ENCODE measurements around the gene VTI1A.
"Not testable (repeated sequence)": the region's sequence is repeated elsewhere in the genome, so short reads cannot be mapped to it uniquely, and the experiment has no call there.

Gene VTI1A

DNA sequence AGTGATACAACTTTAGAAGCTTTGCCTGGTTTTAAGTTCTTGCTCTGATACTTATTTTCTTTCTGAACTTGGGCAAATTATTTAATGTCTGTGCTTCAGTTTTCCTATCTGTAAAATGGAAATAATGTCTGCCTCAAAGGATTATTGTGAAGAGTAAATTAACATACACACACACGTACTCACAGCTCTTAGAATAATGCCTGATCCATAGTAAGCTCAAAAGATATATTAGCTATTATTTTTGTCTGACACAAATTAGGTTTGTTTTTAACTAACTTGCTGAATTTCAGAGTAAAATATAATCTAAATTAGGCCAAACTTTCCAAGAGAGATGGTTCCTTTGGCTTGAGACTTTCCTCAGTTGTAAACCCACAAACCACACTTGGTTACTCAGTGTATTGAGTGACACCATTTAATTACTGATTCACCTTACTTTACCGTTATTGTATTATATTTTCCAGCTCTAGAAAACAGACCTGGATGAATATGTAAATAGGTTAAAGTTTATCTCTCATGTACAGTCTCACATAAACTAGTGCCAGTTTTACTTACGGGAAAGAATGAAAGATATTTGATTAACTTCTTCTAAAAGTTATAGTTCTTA lies 50.4 kb downstream of the VTI1A start:
- H3K27me3 ChIP-seq (ENCODE audit: insufficient read depth, low read length) = no peaks in the 10 kb centered on the region
- H2AFZ ChIP-seq (ENCODE audit: low read depth, low read length) = no peak overlapping the region
- H3K9me3 ChIP-seq (ENCODE audit: low read length) = no peaks in the 10 kb centered on the region
- H3K4me1 ChIP-seq (ENCODE audit: insufficient read depth, low read length) = no peaks in the 10 kb centered on the region
- no peaks in the 10 kb centered on the region for H3K36me3 ChIP-seq (ENCODE audit: insufficient read depth, low read length)
- no peak overlapping the region for H3K4me3 ChIP-seq (ENCODE audit: low read length)

GRCh38 chr10:112498806-112499205 lies 51.8 kb downstream of the VTI1A start:
- no peaks in the 10 kb centered on the region for H3K4me1 ChIP-seq (ENCODE audit: insufficient read depth, low read length)
- H3K9me3 ChIP-seq (ENCODE audit: low read length) = no peaks in the 10 kb centered on the region

DNA sequence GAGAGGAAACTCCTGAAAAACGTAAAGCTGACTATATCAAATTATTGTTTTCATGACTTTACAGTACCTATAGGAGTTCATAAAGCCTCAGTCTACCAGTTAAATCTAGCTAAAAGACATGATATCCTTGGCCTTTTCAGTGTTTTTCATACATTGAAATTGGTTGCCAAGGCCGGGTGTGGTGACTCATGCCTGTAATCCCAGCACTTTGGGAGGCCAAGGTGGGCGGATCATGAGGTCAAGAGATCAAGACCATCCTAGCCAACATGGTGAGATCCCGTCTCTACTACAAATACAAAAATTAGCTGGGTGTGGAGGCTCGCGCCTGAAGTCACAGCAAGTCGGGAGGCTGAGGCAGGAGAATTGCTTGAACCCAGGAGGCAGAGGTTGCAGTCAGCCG lies 53.0 kb downstream of the VTI1A start:
- not testable (repeated sequence) for H3K9me3 ChIP-seq (ENCODE audit: low read length); H3K4me3 ChIP-seq (ENCODE audit: low read length); H2AFZ ChIP-seq (ENCODE audit: low read depth, low read length); H3K36me3 ChIP-seq (ENCODE audit: insufficient read depth, low read length); H3K4me1 ChIP-seq (ENCODE audit: insufficient read depth, low read length); H3K27me3 ChIP-seq (ENCODE audit: insufficient read depth, low read length)

More at GRCh38 chr10:112498806-112499205, 51.8 kb downstream of the VTI1A start:
- H3K4me3 ChIP-seq (ENCODE audit: low read length) = no peak overlapping the region
- no peak overlapping the region for H2AFZ ChIP-seq (ENCODE audit: low read depth, low read length)
- no peaks in the 10 kb centered on the region for H3K27me3 ChIP-seq (ENCODE audit: insufficient read depth, low read length)
- no peaks in the 10 kb centered on the region for H3K36me3 ChIP-seq (ENCODE audit: insufficient read depth, low read length)

GRCh38 chr10:112502536-112502935 lies 55.5 kb downstream of the VTI1A start:
- Histone ChIP-seq H3K4me3 (ENCODE audit: low read length) (no peak overlapping the region), H2AFZ (ENCODE audit: low read depth, low read length) (no peak overlapping the region), H3K4me1 (ENCODE audit: insufficient read depth, low read length) (peaks cover 5% of the 10 kb centered on the region), H3K9me3 (ENCODE audit: low read length) (no peaks in the 10 kb centered on the region), H3K27me3 (ENCODE audit: insufficient read depth, low read length) (no peaks in the 10 kb centered on the region), H3K36me3 (ENCODE audit: insufficient read depth, low read length) (no peaks in the 10 kb centered on the region)

GRCh38 chr10:112503643-112504042 lies 56.6 kb downstream of the VTI1A start:
- Histone ChIP-seq H2AFZ (ENCODE audit: low read depth, low read length) (no peak overlapping the region), H3K9me3 (ENCODE audit: low read length) (no peaks in the 10 kb centered on the region), H3K36me3 (ENCODE audit: insufficient read depth, low read length) (no peaks in the 10 kb centered on the region), H3K4me1 (ENCODE audit: insufficient read depth, low read length) (peaks cover 13% of the 10 kb centered on the region), H3K4me3 (ENCODE audit: low read length) (no peak overlapping the region), H3K27me3 (ENCODE audit: insufficient read depth, low read length) (no peaks in the 10 kb centered on the region)

DNA sequence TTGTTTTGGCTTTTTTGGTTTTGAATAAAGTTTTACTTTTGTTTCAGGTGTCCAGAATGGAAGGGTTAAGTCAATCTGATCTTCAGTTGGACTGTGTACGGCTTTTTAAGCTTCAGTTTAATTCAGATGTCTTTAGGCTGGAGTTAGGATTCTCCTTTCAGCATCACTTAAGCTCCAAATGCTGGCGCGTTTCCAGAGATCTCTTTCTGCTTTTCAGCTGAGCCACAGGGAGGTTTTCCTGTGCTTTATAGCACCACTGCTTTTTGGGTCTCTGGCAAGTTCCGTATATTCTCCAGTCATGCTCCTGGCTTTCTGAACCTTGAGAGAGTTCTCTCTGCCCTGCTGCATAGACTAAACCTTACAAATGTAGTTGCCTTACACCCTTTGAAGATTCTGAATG lies 60.0 kb downstream of the VTI1A start:
- Histone ChIP-seq H3K4me3 (ENCODE audit: low read length) (no peak overlapping the region), H3K4me1 (ENCODE audit: insufficient read depth, low read length) (peaks cover 13% of the 10 kb centered on the region), H3K9me3 (ENCODE audit: low read length) (no peaks in the 10 kb centered on the region), H3K27me3 (ENCODE audit: insufficient read depth, low read length) (no peaks in the 10 kb centered on the region), H3K36me3 (ENCODE audit: insufficient read depth, low read length) (no peaks in the 10 kb centered on the region), H2AFZ (ENCODE audit: low read depth, low read length) (no peak overlapping the region)

GRCh38 chr10:112507988-112508387 lies 61.0 kb downstream of the VTI1A start:
- peaks cover 13% of the 10 kb centered on the region for H3K4me1 ChIP-seq (ENCODE audit: insufficient read depth, low read length)
- no peaks in the 10 kb centered on the region for H3K36me3 ChIP-seq (ENCODE audit: insufficient read depth, low read length)
- no peak overlapping the region for H3K4me3 ChIP-seq (ENCODE audit: low read length)
- H3K27me3 ChIP-seq (ENCODE audit: insufficient read depth, low read length) = no peaks in the 10 kb centered on the region
- no peaks in the 10 kb centered on the region for H3K9me3 ChIP-seq (ENCODE audit: low read length)
- H2AFZ ChIP-seq (ENCODE audit: low read depth, low read length) = no peak overlapping the region

DNA sequence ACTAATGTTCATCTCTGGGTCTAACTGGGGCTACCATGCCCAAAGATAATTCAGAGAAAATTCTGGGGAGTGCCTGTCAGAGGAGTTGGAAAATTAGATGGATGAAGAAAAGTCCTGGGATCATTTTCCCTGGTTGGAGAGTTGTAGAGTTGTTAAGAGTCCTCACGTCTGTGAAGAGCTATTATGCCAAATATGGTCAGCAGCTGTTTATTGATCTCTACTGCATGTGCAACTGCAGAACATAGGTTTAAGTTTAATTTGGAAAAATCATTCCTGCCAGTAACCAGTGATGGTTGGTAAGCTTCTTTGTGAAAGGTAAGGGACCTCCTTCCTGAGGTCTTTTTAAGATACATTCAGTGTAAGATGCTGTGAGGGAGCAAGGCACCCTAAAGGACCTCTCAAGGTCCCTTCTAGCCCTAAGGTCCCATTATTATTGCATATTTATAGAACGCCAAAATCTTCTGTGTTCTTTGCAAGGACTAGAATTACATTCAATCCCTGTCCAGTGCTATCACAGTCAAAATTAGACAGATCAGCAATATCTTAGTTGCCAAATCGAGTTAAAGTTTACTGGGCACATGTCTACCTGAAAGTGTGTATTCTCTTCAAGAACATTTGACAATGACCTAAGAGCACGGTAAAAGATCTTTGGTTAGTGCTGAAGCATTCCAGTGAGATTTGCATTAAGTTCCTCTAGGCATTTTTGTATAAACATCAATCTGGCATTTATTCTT lies 62.7 kb downstream of the VTI1A start:
- Histone ChIP-seq H3K36me3 (ENCODE audit: insufficient read depth, low read length) (no peaks in the 10 kb centered on the region), H3K4me1 (ENCODE audit: insufficient read depth, low read length) (peaks cover 13% of the 10 kb centered on the region), H3K4me3 (ENCODE audit: low read length) (no peak overlapping the region), H3K9me3 (ENCODE audit: low read length) (no peaks in the 10 kb centered on the region), H2AFZ (ENCODE audit: low read depth, low read length) (no peak overlapping the region), H3K27me3 (ENCODE audit: insufficient read depth, low read length) (no peaks in the 10 kb centered on the region)

- no peaks in the 10 kb centered on the region for H3K36me3 ChIP-seq (ENCODE audit: insufficient read depth, low read length)
- no peaks in the 10 kb centered on the region for H3K9me3 ChIP-seq (ENCODE audit: low read length)
- no peak overlapping the region for H3K4me3 ChIP-seq (ENCODE audit: low read length)
- H3K4me1 ChIP-seq (ENCODE audit: insufficient read depth, low read length) = peaks cover 13% of the 10 kb centered on the region
- no peak overlapping the region for H2AFZ ChIP-seq (ENCODE audit: low read depth, low read length)
- no peaks in the 10 kb centered on the region for H3K27me3 ChIP-seq (ENCODE audit: insufficient read depth, low read length)
These were observed 63.4 kb downstream of the VTI1A start for GRCh38 chr10:112510384-112510783.

DNA sequence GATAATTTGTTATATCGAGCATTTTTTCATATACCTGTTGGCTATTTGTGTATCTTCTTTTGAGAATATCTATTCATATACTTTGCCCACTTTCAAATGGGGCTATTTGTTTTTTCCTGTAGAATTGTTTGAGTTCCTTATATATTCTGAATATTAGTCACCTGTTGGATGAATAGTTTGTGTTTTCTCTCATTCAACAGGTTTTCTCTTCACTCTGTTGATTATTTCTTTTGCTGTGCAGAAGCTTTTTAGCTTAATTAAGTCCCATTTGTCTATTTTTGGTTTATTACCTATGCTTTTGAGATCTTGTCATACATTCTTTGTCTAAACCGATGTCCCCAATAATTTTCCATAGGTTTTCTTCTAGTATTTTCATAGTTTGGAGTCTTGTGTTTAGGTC lies 65.3 kb downstream of the VTI1A start:
- H3K27me3 ChIP-seq (ENCODE audit: insufficient read depth, low read length) = no peaks in the 10 kb centered on the region
- peaks cover 11% of the 10 kb centered on the region for H3K4me1 ChIP-seq (ENCODE audit: insufficient read depth, low read length)
- no peak overlapping the region for H2AFZ ChIP-seq (ENCODE audit: low read depth, low read length)
- H3K36me3 ChIP-seq (ENCODE audit: insufficient read depth, low read length) = no peaks in the 10 kb centered on the region
- H3K4me3 ChIP-seq (ENCODE audit: low read length) = no peak overlapping the region
- no peaks in the 10 kb centered on the region for H3K9me3 ChIP-seq (ENCODE audit: low read length)

GRCh38 chr10:112515126-112515525 lies 68.1 kb downstream of the VTI1A start:
- Histone ChIP-seq H3K4me3 (ENCODE audit: low read length) (no peak overlapping the region), H3K4me1 (ENCODE audit: insufficient read depth, low read length) (no peaks in the 10 kb centered on the region), H2AFZ (ENCODE audit: low read depth, low read length) (no peak overlapping the region), H3K36me3 (ENCODE audit: insufficient read depth, low read length) (no peaks in the 10 kb centered on the region), H3K9me3 (ENCODE audit: low read length) (no peaks in the 10 kb centered on the region), H3K27me3 (ENCODE audit: insufficient read depth, low read length) (no peaks in the 10 kb centered on the region)

- peaks cover under 1% of the 10 kb centered on the region for H3K4me1 ChIP-seq (ENCODE audit: insufficient read depth, low read length)
- H2AFZ ChIP-seq (ENCODE audit: low read depth, low read length) = no peak overlapping the region
- no peak overlapping the region for H3K4me3 ChIP-seq (ENCODE audit: low read length)
- no peaks in the 10 kb centered on the region for H3K27me3 ChIP-seq (ENCODE audit: insufficient read depth, low read length)
- H3K9me3 ChIP-seq (ENCODE audit: low read length) = no peaks in the 10 kb centered on the region
- no peaks in the 10 kb centered on the region for H3K36me3 ChIP-seq (ENCODE audit: insufficient read depth, low read length)
These were observed 68.8 kb downstream of the VTI1A start for GRCh38 chr10:112515852-112516251.

- no peaks in the 10 kb centered on the region for H3K36me3 ChIP-seq (ENCODE audit: insufficient read depth, low read length)
These were observed 70.4 kb downstream of the VTI1A start for GRCh38 chr10:112517451-112517862.

More at GRCh38 chr10:112517451-112517862, 70.4 kb downstream of the VTI1A start:
- no peak overlapping the region for H3K4me3 ChIP-seq (ENCODE audit: low read length)
- H3K9me3 ChIP-seq (ENCODE audit: low read length) = no peaks in the 10 kb centered on the region
- H3K4me1 ChIP-seq (ENCODE audit: insufficient read depth, low read length) = peaks cover 2% of the 10 kb centered on the region
- no peaks in the 10 kb centered on the region for H3K27me3 ChIP-seq (ENCODE audit: insufficient read depth, low read length)
- no peak overlapping the region for H2AFZ ChIP-seq (ENCODE audit: low read depth, low read length)

All from neuron (in vitro differentiated cells).